NB4 (cell line): ENCODE measurements around the gene HLA-DRB1.

Source experiments
- POLR2A ChIP-seq: IDR thresholded peaks from 2 replicates; pipeline ENCODE4 v1.6.1; 2011; ENCODE audit warnings: mild to moderate bottlenecking; ENCODE audit not compliant: insufficient read length; ENCODE audit errors: extremely low read depth
- TF ChIP-seq, protein P1 (sequence below): IDR thresholded peaks from 2 replicates; pipeline ENCODE4 v1.6.1; 2011; ENCODE audit warnings: low read depth, low read length

DNA sequence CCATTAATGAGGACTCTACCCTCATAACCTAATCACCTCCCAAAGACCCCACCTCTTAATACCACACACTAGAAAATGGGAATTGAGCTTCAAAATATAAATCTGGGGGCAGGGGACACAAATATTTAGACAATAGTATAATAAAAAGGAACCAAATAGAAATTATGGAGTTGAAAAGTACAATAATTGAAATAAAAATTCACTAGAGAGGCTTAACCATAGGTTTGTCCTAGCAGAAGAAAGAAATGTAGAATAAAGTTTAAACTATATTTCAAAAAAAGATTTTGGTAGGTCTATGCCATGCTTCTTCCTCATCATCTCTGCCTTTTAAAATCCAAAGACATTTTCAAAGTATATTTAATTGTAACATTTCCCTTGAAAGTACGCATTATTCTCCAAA lies 28.1 kb upstream of the HLA-DRB1 start:
- TF ChIP-seq, protein P1, sequence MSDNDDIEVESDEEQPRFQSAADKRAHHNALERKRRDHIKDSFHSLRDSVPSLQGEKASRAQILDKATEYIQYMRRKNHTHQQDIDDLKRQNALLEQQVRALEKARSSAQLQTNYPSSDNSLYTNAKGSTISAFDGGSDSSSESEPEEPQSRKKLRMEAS, result no peak
- TF ChIP-seq POLR2A, result no peak
